ENCODE measurements around the gene FOXK1.

The FOXK1 gene

DNA sequence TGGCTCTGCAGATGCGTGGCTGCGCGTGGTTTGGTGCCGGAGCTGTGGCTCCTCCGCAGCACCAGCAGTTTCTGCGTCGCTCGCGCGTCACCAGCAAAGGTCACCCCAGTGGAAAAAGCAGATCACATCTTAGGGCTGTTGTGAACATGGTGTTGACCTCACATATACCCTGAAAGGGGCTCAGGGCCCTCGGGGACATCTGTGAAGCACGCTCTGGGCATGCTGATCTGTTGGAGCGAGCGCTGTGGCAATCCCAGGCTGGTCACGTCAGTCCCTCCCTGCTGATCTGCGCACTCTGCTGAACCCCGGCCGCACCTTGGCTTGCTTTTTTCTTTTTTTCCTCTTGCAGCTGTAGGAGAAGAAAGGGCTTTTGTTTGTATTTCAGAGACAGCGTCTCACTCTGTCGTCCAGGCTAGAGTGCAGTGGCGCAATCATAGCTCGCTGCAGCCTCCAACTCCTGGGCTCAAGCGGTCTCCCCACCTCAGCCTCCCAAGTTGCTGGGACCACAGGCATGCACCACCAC is 60.0 kb downstream of the FOXK1 start:
- no peak overlapping the region for H3K4me3 ChIP-seq (ENCODE audit: low read depth, low read length)
- H3K9me3 ChIP-seq = no peaks in the 10 kb centered on the region
- peaks cover 16% of the 10 kb centered on the region for H3K4me1 ChIP-seq
- no peaks in the 10 kb centered on the region for H3K27me3 ChIP-seq
- peaks cover 41% of the 10 kb centered on the region for H3K36me3 ChIP-seq
- DNase-seq = no peak
- TF ChIP-seq, protein P1, sequence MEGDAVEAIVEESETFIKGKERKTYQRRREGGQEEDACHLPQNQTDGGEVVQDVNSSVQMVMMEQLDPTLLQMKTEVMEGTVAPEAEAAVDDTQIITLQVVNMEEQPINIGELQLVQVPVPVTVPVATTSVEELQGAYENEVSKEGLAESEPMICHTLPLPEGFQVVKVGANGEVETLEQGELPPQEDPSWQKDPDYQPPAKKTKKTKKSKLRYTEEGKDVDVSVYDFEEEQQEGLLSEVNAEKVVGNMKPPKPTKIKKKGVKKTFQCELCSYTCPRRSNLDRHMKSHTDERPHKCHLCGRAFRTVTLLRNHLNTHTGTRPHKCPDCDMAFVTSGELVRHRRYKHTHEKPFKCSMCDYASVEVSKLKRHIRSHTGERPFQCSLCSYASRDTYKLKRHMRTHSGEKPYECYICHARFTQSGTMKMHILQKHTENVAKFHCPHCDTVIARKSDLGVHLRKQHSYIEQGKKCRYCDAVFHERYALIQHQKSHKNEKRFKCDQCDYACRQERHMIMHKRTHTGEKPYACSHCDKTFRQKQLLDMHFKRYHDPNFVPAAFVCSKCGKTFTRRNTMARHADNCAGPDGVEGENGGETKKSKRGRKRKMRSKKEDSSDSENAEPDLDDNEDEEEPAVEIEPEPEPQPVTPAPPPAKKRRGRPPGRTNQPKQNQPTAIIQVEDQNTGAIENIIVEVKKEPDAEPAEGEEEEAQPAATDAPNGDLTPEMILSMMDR (IDR thresholded peaks at IDR 0.05; ENCODE audit: low read depth, low read length) = no peak

DNA sequence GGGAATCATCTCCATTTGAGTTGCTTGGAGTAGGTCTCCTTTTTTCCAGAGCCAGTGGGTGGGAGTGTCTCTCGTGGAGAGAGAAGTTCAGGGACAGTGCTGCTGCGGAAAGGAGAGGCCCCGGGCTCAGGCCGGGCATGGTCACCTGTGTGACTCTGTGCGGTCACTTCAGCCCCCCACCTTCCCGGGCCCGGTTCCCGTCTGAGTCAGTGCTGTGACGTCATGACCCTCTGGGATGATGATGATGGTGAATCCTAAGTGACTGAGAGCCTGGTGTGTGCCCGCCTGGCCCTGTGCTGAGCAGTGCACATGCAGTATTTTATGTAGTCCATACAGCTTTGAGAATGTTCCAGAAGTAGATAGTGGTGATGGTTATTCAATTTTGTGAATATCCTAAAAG is 60.8 kb downstream of the FOXK1 start:
- TF ChIP-seq, protein P1 (IDR thresholded peaks at IDR 0.05; ENCODE audit: low read depth, low read length) = no peak
- Histone ChIP-seq H3K4me3 (ENCODE audit: low read depth, low read length) (no peak overlapping the region), H3K36me3 (peaks cover 42% of the 10 kb centered on the region), H3K4me1 (peaks cover 16% of the 10 kb centered on the region), H3K9me3 (no peaks in the 10 kb centered on the region), H3K27me3 (no peaks in the 10 kb centered on the region)
- DNase-seq = no peak

DNA sequence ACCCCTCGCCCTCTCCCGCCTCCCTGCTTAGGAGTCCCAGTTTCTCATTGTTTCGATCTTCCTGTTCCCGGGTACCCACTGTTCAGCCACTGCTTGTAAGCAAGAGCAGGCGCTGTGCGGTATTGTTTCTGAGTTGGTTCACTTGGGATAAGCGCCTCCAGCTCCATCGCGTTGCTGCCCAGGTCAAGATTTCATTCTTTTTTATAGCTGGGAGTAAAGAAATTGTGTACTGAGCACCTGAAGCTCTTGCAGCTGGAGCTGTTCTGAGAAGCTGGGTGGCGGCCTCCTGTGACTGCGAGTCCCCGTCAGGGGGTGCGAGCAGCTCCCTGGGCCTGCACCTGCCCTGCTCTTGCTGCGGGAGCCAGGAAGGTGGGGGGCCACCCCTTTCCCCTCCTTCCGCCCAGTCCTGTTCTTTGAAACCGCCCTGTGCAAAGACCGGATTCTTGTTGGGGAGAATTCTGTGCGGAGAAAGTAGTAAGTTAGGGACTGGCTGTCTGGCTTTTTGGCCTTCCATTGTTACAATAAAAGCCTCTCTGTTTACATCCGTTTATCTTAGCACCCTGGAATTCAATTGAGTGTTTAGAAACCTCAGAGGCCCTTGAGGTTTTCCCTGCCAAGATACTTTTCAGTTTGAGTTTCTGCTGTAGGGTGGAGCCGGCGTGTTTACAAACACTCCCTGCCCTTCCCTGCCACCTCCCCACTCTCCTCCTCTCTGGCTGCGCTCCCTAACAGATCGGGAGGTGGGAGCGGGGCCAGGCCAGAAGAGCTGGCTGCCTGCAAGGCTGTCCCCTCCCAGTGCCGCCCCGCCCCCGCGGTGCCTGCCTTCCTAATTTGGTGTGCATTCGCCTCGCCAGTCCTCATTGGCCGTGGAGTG is 62.5 kb downstream of the FOXK1 start:
- Histone ChIP-seq H3K4me1 (peaks cover 7% of the 10 kb centered on the region), H3K27me3 (no peaks in the 10 kb centered on the region), H3K9me3 (no peaks in the 10 kb centered on the region), H3K4me3 (ENCODE audit: low read depth, low read length) (peak overlapping the region; percentile 15; the same call in 1 of the 2 replicates), H3K36me3 (peaks cover 53% of the 10 kb centered on the region)
- TF ChIP-seq, protein P1 (IDR thresholded peaks at IDR 0.05; ENCODE audit: low read depth, low read length) = no peak
- DNase-seq = peak; percentile 98

DNA sequence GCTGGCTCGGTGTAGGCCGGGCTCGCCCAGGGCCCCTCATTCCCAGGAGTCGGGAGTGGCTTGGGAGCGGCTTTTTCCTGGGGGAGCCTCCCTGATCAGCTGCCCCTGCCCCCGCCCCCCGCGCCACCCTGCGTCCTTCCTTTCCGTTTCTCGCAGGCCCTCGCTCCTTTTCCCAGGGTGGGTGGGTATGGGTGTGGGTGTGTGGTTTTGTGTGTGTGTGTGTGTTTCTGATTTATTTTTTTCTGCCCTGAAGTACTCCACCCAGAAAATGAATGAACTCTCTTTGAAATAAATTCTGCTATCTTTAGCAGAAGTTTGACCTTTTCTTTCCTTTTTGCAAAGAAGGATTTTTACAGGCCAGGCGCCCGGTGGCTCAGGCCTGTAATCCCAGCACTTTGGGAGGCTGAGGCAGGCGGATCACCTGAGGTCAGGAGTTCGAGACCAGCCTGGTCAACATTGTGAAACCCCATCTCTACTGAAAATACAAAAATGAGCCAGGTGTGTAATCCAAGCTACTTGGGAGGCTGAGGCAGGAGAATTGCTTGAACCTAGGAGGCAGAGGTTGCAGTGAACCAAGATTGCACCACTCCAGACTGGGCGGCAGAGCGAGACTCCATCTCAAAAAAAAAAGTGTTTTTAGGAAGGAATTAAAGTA is 63.3 kb downstream of the FOXK1 start:
- no peaks in the 10 kb centered on the region for H3K9me3 ChIP-seq
- H3K4me1 ChIP-seq = peaks cover 6% of the 10 kb centered on the region
- no peaks in the 10 kb centered on the region for H3K27me3 ChIP-seq
- H3K4me3 ChIP-seq (ENCODE audit: low read depth, low read length) = no peak overlapping the region; the same call in 1 of the 2 replicates
- DNase-seq = no peak
- H3K36me3 ChIP-seq = peaks cover 56% of the 10 kb centered on the region
- TF ChIP-seq, protein P1 (IDR thresholded peaks at IDR 0.05; ENCODE audit: low read depth, low read length) = no peak

DNA sequence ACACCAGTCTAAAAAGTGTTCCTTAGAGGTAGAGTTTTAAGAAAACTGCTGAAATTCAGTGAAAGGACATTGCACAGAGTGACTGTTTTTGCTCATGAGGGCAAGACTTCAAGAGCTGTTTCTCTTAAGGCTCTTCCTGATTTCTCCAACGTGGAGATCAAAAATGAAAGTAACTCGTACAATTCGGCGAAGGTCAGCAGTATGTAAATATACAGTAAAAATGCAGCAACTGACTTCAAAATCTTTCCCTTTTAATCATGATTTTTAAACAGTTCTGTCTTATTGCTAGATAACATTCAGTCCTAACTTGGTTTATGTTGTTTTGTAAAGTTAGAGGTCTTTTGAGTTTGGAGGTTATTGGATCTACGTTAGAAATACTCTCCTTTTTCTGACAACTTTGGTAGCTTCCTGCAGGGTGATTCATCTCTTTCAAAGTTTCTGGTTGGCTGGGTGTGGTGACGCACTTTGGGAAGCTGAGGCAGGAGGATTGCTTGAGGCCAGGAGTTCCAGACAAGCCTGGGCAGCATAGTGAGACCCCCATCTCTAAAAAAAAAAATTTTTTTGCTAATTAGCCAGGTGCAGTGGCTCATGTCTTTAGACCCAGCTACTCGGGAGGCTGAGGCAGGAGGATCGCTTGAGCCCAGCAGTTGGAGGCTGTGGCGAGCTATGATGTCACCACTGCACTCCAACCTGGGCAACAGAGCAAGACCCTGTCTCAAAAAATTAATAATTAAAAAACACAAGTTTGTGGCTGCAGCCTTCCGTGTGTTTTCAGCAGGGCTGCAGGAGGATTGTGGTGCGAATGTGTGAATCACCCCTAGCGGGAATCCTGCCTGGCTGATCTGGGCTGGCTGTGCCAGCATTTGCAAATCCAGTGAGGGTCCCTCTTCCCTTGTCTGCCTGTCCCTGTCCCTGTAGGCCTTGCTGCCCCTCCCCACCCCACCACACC is 64.2 kb downstream of the FOXK1 start:
- H3K9me3 ChIP-seq = no peaks in the 10 kb centered on the region
- H3K4me1 ChIP-seq = peaks cover 6% of the 10 kb centered on the region
- H3K27me3 ChIP-seq = no peaks in the 10 kb centered on the region
- H3K36me3 ChIP-seq = peaks cover 55% of the 10 kb centered on the region
- no peak overlapping the region for H3K4me3 ChIP-seq (ENCODE audit: low read depth, low read length)
- TF ChIP-seq, protein P1 (IDR thresholded peaks at IDR 0.05; ENCODE audit: low read depth, low read length) = no peak
- no peak for DNase-seq
